NCI-H2029 (cell line): ENCODE results near the gene GGTLC2.

Source experiments
- DNase-seq: peaks from one replicate; lab custom pipeline; 2025; lab: John Stamatoyannopoulos, UW

GGTLC2 gene

GRCh38 chr22:22691716-22692701, 47.6 kb downstream of the GGTLC2 start:
- DNase-seq = no peak

- peak; percentile 79 for DNase-seq
Measured at GRCh38 chr22:22692707-22693530, 48.5 kb downstream of the GGTLC2 start.

- no peak for DNase-seq
Measured at GRCh38 chr22:22693531-22693884, 49.1 kb downstream of the GGTLC2 start.

- DNase-seq = no peak
Measured at GRCh38 chr22:22694106-22694505, 49.7 kb downstream of the GGTLC2 start.

- no peak for DNase-seq
Measured at GRCh38 chr22:22696104-22696503, 51.7 kb downstream of the GGTLC2 start.
